Activated CD8-positive, alpha-beta T cell treated with anti-CD3 and anti-CD28 coated beads, Interleukin-2, amount 10 ng/mL, durations not matched to agents 7 days and 5 days (primary cell): ENCODE results near the gene FICD. TPM values are rescaled to one million over a fixed set of nuclear protein-coding genes. Genes with fewer than 3 reads are reported as not detected.
"Not testable (repeated sequence)": the region's sequence is repeated elsewhere in the genome, so short reads cannot be mapped to it uniquely, and the experiment has no call there.

Experiments used
- ATAC-seq: fragments of 150-1000 bp; cut with Tn5 transposase; one replicate; pipeline ENCODE4 v1.10.0; 2021; ENCODE audit warnings: moderate library complexity
- CTCF ChIA-PET: fragments of 350-600 bp; sonication (Branson Sonifier 250); formaldehyde crosslinking; loops from one replicate; lab custom pipeline; 2021; ENCODE audit warnings: antibody characterized with exemption; lab: Charles Lee
- POLR2A ChIA-PET: fragments of 350-600 bp; sonication (Branson Sonifier 250); formaldehyde crosslinking; loops from one replicate; lab custom pipeline; 2021; ENCODE audit warnings: antibody characterized with exemption; lab: Charles Lee
- DNase-seq: peaks from one replicate; pipeline ENCODE4 v3.0.0-alpha.2; 2020
- H3K27ac Mint-ChIP-seq: one replicate; pipeline ENCODE4 v1.8.0; 2021; ENCODE audit warnings: mild to moderate bottlenecking, mixed read lengths
- H3K27me3 Mint-ChIP-seq: one replicate; pipeline ENCODE4 v1.8.0; 2021; ENCODE audit warnings: low read depth, mixed read lengths
- H3K36me3 Mint-ChIP-seq: one replicate; pipeline ENCODE4 v1.8.0; 2021; ENCODE audit warnings: low read depth, mixed read lengths
- H3K4me1 Mint-ChIP-seq: one replicate; pipeline ENCODE4 v1.8.0; 2021; ENCODE audit warnings: low read depth, mixed read lengths
- H3K4me3 Mint-ChIP-seq: one replicate; pipeline ENCODE4 v1.8.0; 2021; ENCODE audit warnings: mild to moderate bottlenecking, mixed read lengths
- H3K9me3 Mint-ChIP-seq: one replicate; pipeline ENCODE4 v1.8.0; 2022; ENCODE audit warnings: mixed read lengths; ENCODE audit not compliant: insufficient read depth
- total RNA-seq, 2 experiments: library from RNA; stranded (reverse); gene quantifications; one replicate each; pipeline ENCODE4 v1.2.3, GENCODE V29; 2021

FICD gene
- total RNA-seq, 2 experiments from 2014 or later = 4.6 to 5.2 TPM

GRCh38 chr12:108483213-108484059 is 31.6 kb upstream of the FICD start:
- no peak overlapping the region for H3K4me3 Mint-ChIP-seq
- CTCF ChIA-PET = interaction anchor here (1.0 kb wide), 1 partner anchor 11 kb away, joined by 4 read pairs; no protein-coding TSS in a partner anchor

DNA sequence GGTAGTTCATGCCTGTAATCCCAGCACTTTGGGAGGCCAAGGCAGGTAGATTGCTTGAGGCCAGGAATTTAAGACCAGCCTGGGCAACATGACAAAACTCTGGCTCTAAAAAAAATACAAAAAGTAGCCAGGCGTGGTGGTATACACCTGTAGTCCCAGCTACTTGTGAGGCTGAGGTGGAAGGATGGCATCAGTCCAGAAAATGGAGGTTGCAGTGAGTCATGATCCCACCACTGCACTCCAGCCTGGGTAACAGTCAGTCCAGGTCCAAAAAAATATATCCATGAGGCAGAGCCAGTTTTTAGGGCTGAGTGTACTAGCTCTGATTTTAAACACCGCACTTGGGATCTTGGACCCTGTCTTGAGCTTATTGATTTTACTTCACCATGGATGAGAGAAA is 30.6 kb upstream of the FICD start:
- no peak overlapping the region for H3K4me3 Mint-ChIP-seq
- no peak for ATAC-seq
- POLR2A ChIA-PET = no interaction called here
- H3K27ac Mint-ChIP-seq = no peak overlapping the region
- no peaks in the 10 kb centered on the region for H3K36me3 Mint-ChIP-seq
- CTCF ChIA-PET = interaction anchor here (1.0 kb wide), 1 partner anchor 10 kb away, joined by 4 read pairs; no protein-coding TSS in a partner anchor
- H3K4me1 Mint-ChIP-seq = no peaks in the 10 kb centered on the region
- no peaks in the 10 kb centered on the region for H3K9me3 Mint-ChIP-seq
- DNase-seq = no peak
- H3K27me3 Mint-ChIP-seq = peaks cover 12% of the 10 kb centered on the region

More at GRCh38 chr12:108483213-108484059, 31.6 kb upstream of the FICD start:
- POLR2A ChIA-PET = no interaction called here
- H3K36me3 Mint-ChIP-seq = no peaks in the 10 kb centered on the region
- H3K27me3 Mint-ChIP-seq = peaks cover 11% of the 10 kb centered on the region
- H3K9me3 Mint-ChIP-seq = no peaks in the 10 kb centered on the region
- no peak overlapping the region for H3K27ac Mint-ChIP-seq
- DNase-seq (no peak), ATAC-seq (no peak)
- peaks cover 3% of the 10 kb centered on the region for H3K4me1 Mint-ChIP-seq

- no peaks in the 10 kb centered on the region for H3K36me3 Mint-ChIP-seq
- DNase-seq (no peak), ATAC-seq (no peak)
- no peak overlapping the region for H3K4me3 Mint-ChIP-seq
- H3K27ac Mint-ChIP-seq = no peak overlapping the region
- no peaks in the 10 kb centered on the region for H3K4me1 Mint-ChIP-seq
- POLR2A ChIA-PET = no interaction called here
- H3K9me3 Mint-ChIP-seq = no peaks in the 10 kb centered on the region
- peaks cover 12% of the 10 kb centered on the region for H3K27me3 Mint-ChIP-seq
- CTCF ChIA-PET = no interaction called here
Observed at GRCh38 chr12:108484845-108485244, 30.2 kb upstream of the FICD start.

DNA sequence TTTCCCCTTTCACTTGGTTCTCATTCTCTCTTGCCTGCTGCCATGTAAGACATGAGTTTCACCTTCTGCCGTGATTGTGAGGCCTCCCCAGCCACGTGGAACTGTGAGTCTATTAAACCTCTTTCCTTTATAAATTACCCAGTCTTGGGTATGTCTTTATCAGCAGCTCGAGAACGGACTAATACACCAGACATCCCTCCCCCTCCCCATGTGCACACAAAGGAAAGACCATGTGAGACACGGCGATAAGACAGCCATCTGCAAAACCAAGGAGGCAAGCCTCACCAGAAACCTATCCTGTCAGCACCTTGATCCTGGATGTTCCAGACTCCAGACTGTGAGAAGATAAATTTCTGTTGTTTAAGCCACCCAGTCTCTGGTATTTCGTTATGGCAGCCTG is 29.7 kb upstream of the FICD start:
- CTCF ChIA-PET, H3K36me3 Mint-ChIP-seq, H3K4me1 Mint-ChIP-seq, ATAC-seq, H3K27ac Mint-ChIP-seq, H3K4me3 Mint-ChIP-seq, POLR2A ChIA-PET, H3K9me3 Mint-ChIP-seq, DNase-seq: not testable (repeated sequence)
- peaks cover 15% of the 10 kb centered on the region for H3K27me3 Mint-ChIP-seq

DNA sequence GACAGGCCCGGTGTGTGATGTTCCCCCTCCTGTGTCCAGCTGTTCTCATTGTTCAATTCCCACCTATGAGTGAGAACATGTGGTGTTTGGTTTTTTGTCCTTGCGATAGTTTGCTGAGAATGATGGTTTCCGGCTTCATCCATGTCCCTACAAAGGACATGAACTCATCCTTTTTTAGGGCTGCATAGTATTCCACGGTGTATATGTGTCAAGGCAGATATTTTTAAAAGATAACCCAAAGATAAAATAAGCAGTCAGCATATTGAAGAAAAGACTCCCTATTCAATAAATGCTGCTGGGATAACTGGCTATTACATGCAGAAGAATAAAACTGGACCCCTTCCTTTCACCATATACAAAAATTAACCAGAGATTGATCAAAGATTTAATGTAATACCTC is 28.0 kb upstream of the FICD start:
- H3K36me3 Mint-ChIP-seq = not testable (repeated sequence)

DNA sequence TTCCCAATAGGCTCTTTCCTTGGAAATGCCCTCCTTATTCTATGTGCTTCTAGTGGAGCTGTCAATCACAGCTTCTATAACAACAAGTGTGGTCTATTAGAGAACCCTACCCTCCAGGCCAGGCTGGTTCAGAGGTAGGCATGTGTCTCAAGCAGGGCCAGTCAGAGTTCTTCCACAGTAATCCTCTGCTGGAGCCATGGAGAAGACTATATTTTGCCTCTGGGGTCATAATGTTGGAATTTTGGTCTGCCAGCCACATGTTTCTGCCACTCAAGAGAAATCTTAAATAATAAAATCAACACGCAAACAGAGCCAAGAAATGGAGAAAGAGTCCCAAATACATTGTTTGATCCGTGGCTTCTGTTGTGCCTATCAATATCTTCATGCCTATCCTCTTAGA is 23.8 kb upstream of the FICD start:
- H3K36me3 Mint-ChIP-seq = no peaks in the 10 kb centered on the region
- no peaks in the 10 kb centered on the region for H3K9me3 Mint-ChIP-seq
- H3K27me3 Mint-ChIP-seq = peaks cover 24% of the 10 kb centered on the region
- POLR2A ChIA-PET = no interaction called here
- no peak overlapping the region for H3K27ac Mint-ChIP-seq
- H3K4me3 Mint-ChIP-seq = no peak overlapping the region
- CTCF ChIA-PET = no interaction called here
- H3K4me1 Mint-ChIP-seq = no peaks in the 10 kb centered on the region
- DNase-seq (no peak), ATAC-seq (no peak)

More for the DNA sequence above, 28.0 kb upstream of the FICD start:
- ATAC-seq, H3K4me1 Mint-ChIP-seq, H3K27ac Mint-ChIP-seq, DNase-seq, POLR2A ChIA-PET, H3K9me3 Mint-ChIP-seq, H3K4me3 Mint-ChIP-seq, CTCF ChIA-PET: not testable (repeated sequence)
- H3K27me3 Mint-ChIP-seq = peaks cover 18% of the 10 kb centered on the region

GRCh38 chr12:108495054-108495453 is 20.0 kb upstream of the FICD start:
- H3K27me3 Mint-ChIP-seq = peaks cover 24% of the 10 kb centered on the region
- H3K27ac Mint-ChIP-seq = no peak overlapping the region
- no peaks in the 10 kb centered on the region for H3K36me3 Mint-ChIP-seq
- no peaks in the 10 kb centered on the region for H3K4me1 Mint-ChIP-seq
- no peaks in the 10 kb centered on the region for H3K9me3 Mint-ChIP-seq
- DNase-seq (peak; percentile 53), ATAC-seq (no peak)
- ChIA-PET CTCF (interaction anchor here (1.0 to 1.7 kb wide), 7 partner anchors 11 to 505 kb away, joined by 3 to 5 read pairs (median 4); no protein-coding TSS in a partner anchor), POLR2A (no interaction called here)
- H3K4me3 Mint-ChIP-seq = no peak overlapping the region

GRCh38 chr12:108495823-108496579 is 19.1 kb upstream of the FICD start:
- DNase-seq = no peak
- CTCF ChIA-PET = interaction anchor here (1.2 to 1.7 kb wide), 4 partner anchors 11 to 506 kb away, joined by 3 to 5 read pairs (median 4); no protein-coding TSS in a partner anchor
- Mint-ChIP-seq H3K27me3 (peaks cover 19% of the 10 kb centered on the region), H3K4me3 (no peak overlapping the region), H3K4me1 (no peaks in the 10 kb centered on the region), H3K36me3 (no peaks in the 10 kb centered on the region), H3K27ac (no peak overlapping the region), H3K9me3 (no peaks in the 10 kb centered on the region)
- POLR2A ChIA-PET = no interaction called here
- ATAC-seq = no peak

DNA sequence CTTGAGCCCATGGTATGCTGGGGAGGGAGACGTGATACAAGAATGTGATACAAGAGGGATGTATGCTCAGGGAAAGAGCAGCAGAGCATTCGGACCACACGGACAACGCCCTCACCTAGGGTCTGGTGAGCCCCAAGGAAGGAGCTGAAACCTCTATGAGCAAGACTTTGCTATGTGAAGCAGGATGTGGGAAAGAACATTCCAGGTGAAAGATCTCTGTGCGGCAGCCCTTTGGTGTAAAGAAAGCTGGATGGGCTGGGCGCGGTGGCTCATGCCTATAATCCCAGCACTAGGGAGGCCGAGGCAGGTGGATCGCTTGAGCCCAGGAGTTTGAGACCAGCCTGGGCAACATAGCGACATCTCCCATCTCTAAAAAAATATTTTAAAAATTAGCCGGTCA is 16.9 kb upstream of the FICD start:
- peaks cover 10% of the 10 kb centered on the region for H3K27me3 Mint-ChIP-seq
- H3K27ac Mint-ChIP-seq = no peak overlapping the region
- ChIA-PET POLR2A (no interaction called here), CTCF (interaction anchor here (1.6 kb wide), 1 partner anchor 15 kb away, joined by 5 read pairs; no protein-coding TSS in a partner anchor)
- no peaks in the 10 kb centered on the region for H3K36me3 Mint-ChIP-seq
- no peak overlapping the region for H3K4me3 Mint-ChIP-seq
- H3K9me3 Mint-ChIP-seq = peaks cover 6% of the 10 kb centered on the region
- no peak for DNase-seq
- no peaks in the 10 kb centered on the region for H3K4me1 Mint-ChIP-seq
- ATAC-seq = no peak

DNA sequence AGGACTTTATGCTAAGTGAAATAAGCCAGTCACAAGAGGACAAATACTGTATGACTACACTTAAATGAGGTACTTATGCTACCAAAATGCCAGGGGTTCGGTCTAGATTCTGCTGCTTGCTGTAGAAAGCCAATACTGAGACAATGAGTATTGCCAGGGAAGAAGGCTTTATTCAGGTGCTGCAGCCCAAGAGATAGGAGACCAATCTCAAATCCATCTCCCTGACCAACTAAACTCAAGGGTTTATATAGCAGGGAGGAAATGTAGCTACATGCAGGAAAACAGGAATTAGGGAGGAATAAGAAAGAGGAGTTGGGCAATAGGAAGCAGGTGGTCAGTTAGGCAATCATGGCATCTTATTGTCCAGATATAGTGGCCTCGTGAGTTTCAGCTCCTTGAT is 12.2 kb upstream of the FICD start:
- Mint-ChIP-seq H3K36me3 (no peaks in the 10 kb centered on the region), H3K9me3 (peaks cover 13% of the 10 kb centered on the region), H3K4me3 (no peak overlapping the region), H3K27me3 (peaks cover 5% of the 10 kb centered on the region), H3K27ac (no peak overlapping the region), H3K4me1 (no peaks in the 10 kb centered on the region)
- ChIA-PET POLR2A (no interaction called here), CTCF (no interaction called here)
- DNase-seq = no peak
- no peak for ATAC-seq

GRCh38 chr12:108505129-108505528 is 9.9 kb upstream of the FICD start:
- POLR2A ChIA-PET = no interaction called here
- Mint-ChIP-seq H3K36me3 (no peaks in the 10 kb centered on the region), H3K4me3 (no peak overlapping the region), H3K9me3 (peaks cover 13% of the 10 kb centered on the region), H3K4me1 (no peaks in the 10 kb centered on the region), H3K27ac (no peak overlapping the region), H3K27me3 (peaks cover 4% of the 10 kb centered on the region)
- no peak for DNase-seq
- CTCF ChIA-PET = no interaction called here
- ATAC-seq = no peak
